Kidney (tissue), 14 donors: ENCODE results near the gene CDH6. TPM values are rescaled to one million over a fixed set of nuclear protein-coding genes. Genes with fewer than 3 reads are reported as not detected.

Source experiments
- DNase-seq, 5 donors: peaks; one replicate each; pipeline ENCODE4 v3.0.0-alpha.2; 2013 to 2020
- FAIRE-seq: peaks from 2 replicates; lab custom pipeline; 2012; peaks lifted over from hg19 to GRCh38; lab: Jason Lieb, UNC
- H3K27ac ChIP-seq, 2 donors: one replicate each; pipeline ENCODE4 v1.7.0; 2013; ENCODE audit warnings: low read depth in 2 of 2, low read length in 2 of 2, inconsistent platforms in 1 of 2
- H3K27me3 ChIP-seq: one replicate; pipeline ENCODE4 v1.7.1; 2013; ENCODE audit warnings: low read length, inconsistent platforms; ENCODE audit not compliant: control insufficient read depth, insufficient read depth
- H3K36me3 ChIP-seq, 3 donors: one replicate each; pipeline versions ENCODE4 v1.7.0 to v1.7.1; 2013; ENCODE audit warnings: low read length in 3 of 3, control low read depth in 1 of 3, inconsistent platforms in 1 of 3; ENCODE audit not compliant: insufficient read depth in 3 of 3, control insufficient read depth in 2 of 3
- H3K4me1 ChIP-seq, 3 donors: one replicate each; pipeline versions ENCODE4 v1.7.0 to v1.7.1; 2013; ENCODE audit warnings: low read length in 3 of 3, inconsistent platforms in 1 of 3, low read depth in 1 of 3; ENCODE audit not compliant: control insufficient read depth in 2 of 3, insufficient read depth in 2 of 3
- H3K4me3 ChIP-seq, 3 donors: one replicate each; pipeline versions ENCODE4 v1.7.0 to v1.8.1; 2013; ENCODE audit warnings: low read length in 3 of 3, control low read depth in 1 of 3, inconsistent platforms in 1 of 3
- H3K9ac ChIP-seq, 3 donors: one replicate each; pipeline versions ENCODE4 v1.7.0 to v1.7.1; 2013; ENCODE audit warnings: low read length in 3 of 3, control low read depth in 1 of 3, inconsistent platforms in 1 of 3
- H3K9me3 ChIP-seq, 3 donors: one replicate each; pipeline versions ENCODE4 v1.7.0 to v1.7.1; 2013; ENCODE audit warnings: low read length in 3 of 3, control low read depth in 1 of 3, inconsistent platforms in 1 of 3; ENCODE audit not compliant: control insufficient read depth in 2 of 3, insufficient read depth in 1 of 3
- intact Hi-C: fragments of 100-400 bp; cut with DNase I; formaldehyde crosslinking; loops from one replicate; pipeline ENCODE4 v1.11.1; 2022
- polyA plus RNA-seq: library from polyadenylated mRNA; stranded (reverse); fragments of 350-450 nt; fragmentation: Illumina TruSeq; extraction: RNeasy Lipid Tissue Mini Kit (QIAGEN cat#74804); gene quantifications from one replicate; pipeline ENCODE4 v1.2.3, GENCODE V29; 2014; ENCODE audit warnings: low read depth, low replicate concordance; ENCODE audit not compliant: insufficient read depth
- total RNA-seq: library from RNA; stranded (reverse); fragmentation: NEBNext Ultra II Directional; extraction: Animal tissue kit (Norgen Biotek cat#: 25700); gene quantifications from one replicate; pipeline ENCODE4 v1.2.1, GENCODE V29; 2021
- TF ChIP-seq, protein P1 (sequence below): IDR thresholded peaks from 3 replicates; pipeline ENCODE4 v1.5.1; 2012; ENCODE audit warnings: mild to moderate bottlenecking, moderate library complexity, borderline replicate concordance; ENCODE audit not compliant: insufficient read depth; ENCODE audit errors: extremely low read depth
- donor health status: control.
- donor health status: control.
- donor health status: control.
- donor health status: control.
- donor health status: control.
- donor health status: DM: yes; HTN: yes; CAD: no.
- donor health status: Normal renal cell carcinoma (clear cell type).

CDH6 gene
- total and polyA plus RNA-seq, 2 donors from 2014 or later = 21.8 to 196 TPM

- TF ChIP-seq, protein P1, sequence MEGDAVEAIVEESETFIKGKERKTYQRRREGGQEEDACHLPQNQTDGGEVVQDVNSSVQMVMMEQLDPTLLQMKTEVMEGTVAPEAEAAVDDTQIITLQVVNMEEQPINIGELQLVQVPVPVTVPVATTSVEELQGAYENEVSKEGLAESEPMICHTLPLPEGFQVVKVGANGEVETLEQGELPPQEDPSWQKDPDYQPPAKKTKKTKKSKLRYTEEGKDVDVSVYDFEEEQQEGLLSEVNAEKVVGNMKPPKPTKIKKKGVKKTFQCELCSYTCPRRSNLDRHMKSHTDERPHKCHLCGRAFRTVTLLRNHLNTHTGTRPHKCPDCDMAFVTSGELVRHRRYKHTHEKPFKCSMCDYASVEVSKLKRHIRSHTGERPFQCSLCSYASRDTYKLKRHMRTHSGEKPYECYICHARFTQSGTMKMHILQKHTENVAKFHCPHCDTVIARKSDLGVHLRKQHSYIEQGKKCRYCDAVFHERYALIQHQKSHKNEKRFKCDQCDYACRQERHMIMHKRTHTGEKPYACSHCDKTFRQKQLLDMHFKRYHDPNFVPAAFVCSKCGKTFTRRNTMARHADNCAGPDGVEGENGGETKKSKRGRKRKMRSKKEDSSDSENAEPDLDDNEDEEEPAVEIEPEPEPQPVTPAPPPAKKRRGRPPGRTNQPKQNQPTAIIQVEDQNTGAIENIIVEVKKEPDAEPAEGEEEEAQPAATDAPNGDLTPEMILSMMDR = no peak
- Histone ChIP-seq H3K4me3 (no peak overlapping the region), H3K4me1 (no peaks in the 10 kb centered on the region), H3K9ac (no peak overlapping the region), H3K27ac (no peak overlapping the region), H3K27me3 (no peaks in the 10 kb centered on the region), H3K9me3 (no peaks in the 10 kb centered on the region), H3K36me3 (no peaks in the 10 kb centered on the region)
- FAIRE-seq (no peak), DNase-seq (no peak)
- intact Hi-C loops = no loop called here
Measured at GRCh38 chr5:31289429-31289828, 95.9 kb downstream of the CDH6 start.

GRCh38 chr5:31291323-31291854 is 97.9 kb downstream of the CDH6 start:
- Histone ChIP-seq H3K9me3 (no peaks in the 10 kb centered on the region), H3K27ac (no peak overlapping the region), H3K4me3 (no peak overlapping the region), H3K4me1 (no peaks in the 10 kb centered on the region), H3K27me3 (no peaks in the 10 kb centered on the region), H3K9ac (no peak overlapping the region), H3K36me3 (peaks cover 0 to 7% (median 0%) of the 10 kb centered on the region in 3 donors)
- intact Hi-C loops = no loop called here
- TF ChIP-seq, protein P1 = no peak
- DNase-seq = peak in 1 of 5 donors; percentile 15
- no peak for FAIRE-seq

DNA sequence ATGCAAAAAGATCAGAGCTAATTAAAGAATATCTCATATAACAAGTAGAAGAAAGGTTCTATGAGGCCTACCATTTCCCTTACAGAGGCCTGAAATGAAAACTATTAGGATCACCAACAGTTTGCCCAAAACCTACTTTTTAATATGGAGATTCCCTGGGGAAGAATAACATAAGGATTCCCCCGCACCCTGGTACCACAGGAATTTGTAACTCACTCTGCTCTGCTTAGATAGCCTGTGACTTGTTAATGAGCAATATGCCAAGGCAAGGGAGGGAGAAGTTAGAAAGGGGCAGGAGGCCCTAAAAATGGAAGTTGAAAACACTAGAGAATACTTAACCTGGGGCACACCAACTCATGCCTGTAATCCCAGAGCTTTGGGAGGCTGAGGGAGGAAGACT is 107.0 kb downstream of the CDH6 start:
- FAIRE-seq = no peak
- intact Hi-C loops = no loop called here
- Histone ChIP-seq H3K27ac (no peak overlapping the region), H3K36me3 (peaks cover 3 to 21% (median 4%) of the 10 kb centered on the region in 3 donors), H3K27me3 (no peaks in the 10 kb centered on the region), H3K4me3 (no peak overlapping the region), H3K9ac (no peak overlapping the region), H3K9me3 (no peaks in the 10 kb centered on the region), H3K4me1 (no peaks in the 10 kb centered on the region)
- TF ChIP-seq, protein P1 = no peak
- no peak for DNase-seq

DNA sequence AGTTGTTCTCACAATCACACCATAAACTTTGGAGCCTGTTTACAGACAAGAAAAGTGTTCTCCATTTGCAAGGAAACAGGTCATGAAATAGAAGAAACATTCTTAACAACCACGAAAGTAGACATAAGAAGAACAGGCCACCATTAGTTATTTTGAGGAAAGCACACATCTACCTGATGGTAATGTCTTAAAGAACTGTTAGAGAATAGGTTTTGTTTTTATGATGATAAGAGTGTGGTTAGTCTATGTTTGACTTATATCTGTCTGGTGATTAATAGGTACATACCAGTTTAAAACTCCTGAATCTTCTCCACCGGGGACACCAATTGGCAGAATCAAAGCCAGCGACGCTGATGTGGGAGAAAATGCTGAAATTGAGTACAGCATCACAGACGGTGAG is 108.3 kb downstream of the CDH6 start:
- Histone ChIP-seq H3K9me3 (no peaks in the 10 kb centered on the region), H3K36me3 (peaks cover 3 to 21% (median 4%) of the 10 kb centered on the region in 3 donors), H3K4me1 (no peaks in the 10 kb centered on the region), H3K27ac (no peak overlapping the region), H3K27me3 (no peaks in the 10 kb centered on the region), H3K9ac (no peak overlapping the region), H3K4me3 (no peak overlapping the region)
- DNase-seq (no peak), FAIRE-seq (no peak)
- TF ChIP-seq, protein P1 = no peak
- intact Hi-C loops = no loop called here
